Hepatocyte (in vitro differentiated cells): ENCODE measurements around the gene LRRC26. TPM values are rescaled to one million over a fixed set of nuclear protein-coding genes. Genes with fewer than 3 reads are reported as not detected.

Experiments used
- DNase-seq: peaks from one replicate; pipeline ENCODE4 v3.0.0-alpha.2; 2016; ENCODE audit warnings: low spot score
- H2AFZ ChIP-seq: fragments of 200-600 bp; sonication (generic); 2 replicates; pipeline ENCODE4 v1.6.0; 2016; ENCODE audit warnings: antibody characterized with exemption, mild to moderate bottlenecking
- H3K27ac ChIP-seq: fragments of 200-600 bp; sonication (generic); 2 replicates; pipeline ENCODE4 v1.5.1; 2016; ENCODE audit warnings: mild to moderate bottlenecking
- H3K27me3 ChIP-seq: fragments of 200-600 bp; sonication (generic); 2 replicates; pipeline ENCODE4 v1.6.1; 2016
- H3K36me3 ChIP-seq: fragments of 200-600 bp; sonication (generic); replicated peaks from 2 replicates; pipeline ENCODE4 v1.5.1; 2016; ENCODE audit warnings: low read depth; ENCODE audit not compliant: insufficient read depth
- H3K4me1 ChIP-seq: fragments of 200-600 bp; sonication (generic); 2 replicates; pipeline ENCODE4 v1.5.1; 2016; ENCODE audit warnings: mild to moderate bottlenecking, moderate library complexity; ENCODE audit not compliant: insufficient read depth
- H3K4me2 ChIP-seq: fragments of 200-600 bp; sonication (generic); 2 replicates; pipeline ENCODE4 v1.6.0; 2016
- H3K4me3 ChIP-seq: fragments of 200-600 bp; sonication (generic); 2 replicates; pipeline ENCODE4 v1.5.1; 2016; ENCODE audit warnings: mild to moderate bottlenecking
- H3K79me2 ChIP-seq: fragments of 200-600 bp; sonication (generic); 2 replicates; pipeline ENCODE4 v1.6.0; 2017; ENCODE audit warnings: mild to moderate bottlenecking
- H3K9me2 ChIP-seq: fragments of 200-600 bp; sonication (generic); replicated peaks from 2 replicates; pipeline ENCODE4 v1.6.0; 2017; ENCODE audit warnings: mild to moderate bottlenecking; ENCODE audit not compliant: insufficient read depth
- H3K9me3 ChIP-seq: fragments of 200-600 bp; sonication (generic); 2 replicates; pipeline ENCODE4 v1.5.1; 2016; ENCODE audit warnings: low read depth, mild to moderate bottlenecking
- H4K20me1 ChIP-seq: fragments of 200-600 bp; sonication (generic); 2 replicates; pipeline ENCODE4 v1.6.0; 2016; ENCODE audit warnings: mild to moderate bottlenecking; ENCODE audit not compliant: insufficient read depth, poor library complexity, severe bottlenecking
- CTCF ChIP-seq: fragments of 200-600 bp; sonication (generic); IDR thresholded peaks from 2 replicates; pipeline ENCODE4 v1.5.1; 2016; ENCODE audit warnings: antibody characterized with exemption, mild to moderate bottlenecking; ENCODE audit not compliant: poor library complexity
- EZH2 ChIP-seq: fragments of 200-600 bp; sonication (generic); IDR thresholded peaks from 2 replicates; pipeline ENCODE4 v1.6.1; 2016; ENCODE audit warnings: antibody characterized with exemption, mild to moderate bottlenecking, borderline replicate concordance
- EZH2phosphoT487 ChIP-seq: fragments of 200-600 bp; sonication (generic); IDR thresholded peaks from one replicate; pipeline ENCODE4 v1.6.1; 2018; ENCODE audit warnings: antibody characterized with exemption, mild to moderate bottlenecking, low read depth, moderate library complexity; ENCODE audit not compliant: unreplicated experiment, severe bottlenecking
- WGBS: methylation state at CpG from one replicate; pipeline ENCODE4 v1.1.6; 2016; ENCODE audit warnings: low lambda C conversion rate; ENCODE audit errors: missing lambda C conversion rate; 5-methylcytosine and 5-hydroxymethylcytosine counted together
- polyA plus RNA-seq: library from polyadenylated mRNA; unstranded; fragments of >200 nt; fragmentation: Nextera tagmentation; extraction: Ambion mirVana; gene quantifications from 2 replicates; pipeline ENCODE4 v1.2.1, GENCODE V29; 2016
- total RNA-seq: library from RNA; depleted of rRNA; stranded (reverse); fragments of >200 nt; gene quantifications from 2 replicates; pipeline ENCODE4 v1.2.3, GENCODE V29; 2014

The LRRC26 gene
- total and polyA plus RNA-seq, 2 experiments from 2014 or later, result 0.73 to 2.6 TPM

- H2AFZ ChIP-seq, result no peak overlapping the region
- H3K36me3 ChIP-seq, result no peaks in the 10 kb centered on the region
Measured at GRCh38 chr9:137189297-137190295, 19.7 kb upstream of the LRRC26 start.

GRCh38 chr9:137188490-137189296 lies 18.8 kb upstream of the LRRC26 start, which contains the start of the genes ANAPC2 and SSNA1:
Gene ANAPC2 (minus strand): TSS chr9:137188560. CDS start chr9:137188532, 28 bp downstream.
Gene SSNA1 (plus strand): TSS chr9:137188676. CDS start chr9:137188727, 51 bp downstream.
- Histone ChIP-seq H4K20me1 (peaks cover 30% of the 10 kb centered on the region), H3K9me3 (no peaks in the 10 kb centered on the region), H3K4me1 (peaks cover 22% of the 10 kb centered on the region), H3K9me2 (no peaks in the 10 kb centered on the region), H3K4me3 (peak within 1 kb of the TSS; percentile 62), H3K36me3 (no peaks in the 10 kb centered on the region), H3K27me3 (no peaks in the 10 kb centered on the region), H3K27ac (peak within 1 kb of the TSS; percentile 98), H3K79me2 (peaks cover 62% of the 10 kb centered on the region), H3K4me2 (peak within 1 kb of the TSS; percentile 95), H2AFZ (peak within 1 kb of the TSS; percentile 77)
- WGBS, result under 1% methylated on average over 70 of the region's 98 CpGs
- peak; percentile 97 for DNase-seq
- TF ChIP-seq EZH2 (no peak), EZH2phosphoT487 (no peak), CTCF (peak; percentile 45)

More at GRCh38 chr9:137189297-137190295, 19.7 kb upstream of the LRRC26 start:
- no peak for TF ChIP-seq EZH2phosphoT487
- no peak for TF ChIP-seq EZH2
- TF ChIP-seq CTCF, result no peak
- Histone ChIP-seq H3K79me2 (peaks cover 71% of the 10 kb centered on the region), H3K4me2 (peak overlapping the region; percentile 92), H3K27ac (peak overlapping the region; percentile 98), H3K4me3 (peak overlapping the region; percentile 62), H3K4me1 (peaks cover 26% of the 10 kb centered on the region), H3K27me3 (no peaks in the 10 kb centered on the region), H4K20me1 (peaks cover 37% of the 10 kb centered on the region), H3K9me3 (no peaks in the 10 kb centered on the region), H3K9me2 (no peaks in the 10 kb centered on the region)
- 46% methylated on average over 23 of the region's 23 CpGs for WGBS
- DNase-seq, result no peak

GRCh38 chr9:137188086-137188489 lies 18.2 kb upstream of the LRRC26 start:
- Histone ChIP-seq H3K4me1 (peaks cover 22% of the 10 kb centered on the region), H3K79me2 (peaks cover 56% of the 10 kb centered on the region), H3K27ac (peak overlapping the region; percentile 98), H2AFZ (peak overlapping the region; percentile 77), H4K20me1 (peaks cover 25% of the 10 kb centered on the region), H3K9me3 (no peaks in the 10 kb centered on the region), H3K4me3 (peak overlapping the region; percentile 59), H3K9me2 (no peaks in the 10 kb centered on the region), H3K4me2 (peak overlapping the region; percentile 95), H3K27me3 (no peaks in the 10 kb centered on the region), H3K36me3 (no peaks in the 10 kb centered on the region)
- DNase-seq, result no peak
- 2% methylated on average over 30 of the region's 31 CpGs for WGBS
- TF ChIP-seq EZH2phosphoT487, result no peak
- no peak for TF ChIP-seq EZH2
- TF ChIP-seq CTCF, result no peak
